Effector memory CD4-positive, alpha-beta T cell (primary cell): ENCODE data around the gene CUX1.
"Not testable (repeated sequence)": the region's sequence is repeated elsewhere in the genome, so short reads cannot be mapped to it uniquely, and the experiment has no call there.

Source experiments
- DNase-seq, 3 donors: peaks; one replicate each; pipeline ENCODE4 v3.0.0-alpha.2; 2020
- H3K27ac ChIP-seq: 2 replicates; pipeline ENCODE4 v1.7.0; 2013; ENCODE audit warnings: mild to moderate bottlenecking, low read length, moderate library complexity; ENCODE audit not compliant: insufficient read depth, poor library complexity, severe bottlenecking
- H3K27me3 ChIP-seq: replicated peaks from 2 replicates; pipeline ENCODE4 v1.7.0; 2013; ENCODE audit warnings: mild to moderate bottlenecking, low read length; ENCODE audit not compliant: insufficient read depth, control insufficient read depth, poor library complexity, severe bottlenecking
- H3K36me3 ChIP-seq: 2 replicates; pipeline ENCODE4 v1.7.0; 2013; ENCODE audit warnings: mild to moderate bottlenecking, low read length, moderate library complexity; ENCODE audit not compliant: control insufficient read depth, insufficient read depth
- H3K4me1 ChIP-seq: 2 replicates; pipeline ENCODE4 v1.7.0; 2013; ENCODE audit warnings: low read length, mild to moderate bottlenecking; ENCODE audit not compliant: control insufficient read depth, insufficient read depth, poor library complexity, severe bottlenecking
- H3K4me3 ChIP-seq: 2 replicates; pipeline ENCODE4 v1.7.0; 2013; ENCODE audit warnings: low read length, low read depth, mild to moderate bottlenecking; ENCODE audit not compliant: insufficient read depth, poor library complexity, severe bottlenecking
- H3K9me3 ChIP-seq: 2 replicates; pipeline ENCODE4 v1.7.0; 2013; ENCODE audit warnings: mild to moderate bottlenecking, low read length, moderate library complexity; ENCODE audit not compliant: control insufficient read depth

Gene CUX1

DNA sequence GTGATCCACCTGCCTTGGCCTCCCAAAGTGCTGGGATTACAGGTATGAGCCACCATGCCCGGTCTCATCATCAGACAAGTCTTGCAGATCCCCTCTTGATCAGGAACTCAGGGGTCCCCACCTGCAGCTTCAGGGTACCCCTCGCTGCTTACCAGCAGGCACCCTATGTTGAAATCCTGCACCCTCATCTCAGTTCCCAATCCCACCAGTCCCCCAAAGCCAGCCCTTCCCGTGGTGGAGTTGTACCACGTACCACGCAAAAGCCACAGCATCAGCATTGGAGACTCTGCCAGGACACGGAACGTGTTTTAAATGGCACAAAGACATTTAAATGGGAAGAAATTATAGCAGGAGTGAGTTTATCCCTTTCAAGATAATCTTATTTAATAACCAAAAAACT is 202.0 kb downstream of the CUX1 start:
- Histone ChIP-seq H3K36me3 (peaks cover 3% of the 10 kb centered on the region), H3K4me1 (no peaks in the 10 kb centered on the region), H3K9me3 (no peaks in the 10 kb centered on the region), H3K27ac (no peak overlapping the region), H3K4me3 (no peak overlapping the region), H3K27me3 (no peaks in the 10 kb centered on the region)
- DNase-seq, result no peak

DNA sequence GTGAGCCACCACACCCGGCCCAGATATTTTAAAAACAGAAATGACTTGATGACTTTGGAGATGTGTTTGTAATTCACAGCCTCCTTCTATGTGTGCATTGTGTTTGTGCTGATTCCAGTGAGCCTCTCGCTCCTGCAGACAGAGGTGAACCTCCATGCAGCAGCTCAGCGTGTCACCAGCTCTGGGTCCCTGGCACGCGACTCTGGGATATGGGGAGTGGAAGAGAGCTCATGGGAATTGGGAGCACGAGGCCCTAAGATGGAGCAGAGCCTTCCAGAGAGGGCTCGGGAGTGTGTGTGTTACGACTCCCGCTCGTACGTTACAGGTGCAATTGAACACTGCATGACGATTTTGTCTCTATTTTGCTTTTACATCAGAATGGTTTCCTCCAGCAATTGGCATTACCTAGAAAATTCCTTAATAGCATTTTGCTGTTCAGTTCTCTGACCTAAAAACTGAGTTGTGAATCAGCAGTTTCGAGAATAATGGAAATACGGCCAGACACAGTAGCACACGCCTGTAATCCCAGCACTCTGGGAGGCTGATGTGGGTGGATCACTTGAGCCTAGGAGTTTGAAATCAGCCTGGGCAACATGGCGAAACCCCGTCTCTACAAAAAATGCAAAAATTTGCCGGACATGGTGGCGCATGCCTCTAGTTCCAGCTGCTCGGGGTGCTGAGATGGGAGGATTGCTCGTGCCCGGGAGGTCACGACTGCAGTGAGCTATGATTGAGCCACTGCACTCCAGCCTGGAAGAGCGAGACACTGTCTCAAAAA is 204.6 kb downstream of the CUX1 start:
- H3K9me3 ChIP-seq, result no peaks in the 10 kb centered on the region
- no peak for DNase-seq
- H3K27ac ChIP-seq, result no peak overlapping the region
- no peaks in the 10 kb centered on the region for H3K36me3 ChIP-seq
- no peak overlapping the region for H3K4me3 ChIP-seq
- H3K27me3 ChIP-seq, result no peaks in the 10 kb centered on the region
- no peaks in the 10 kb centered on the region for H3K4me1 ChIP-seq

DNA sequence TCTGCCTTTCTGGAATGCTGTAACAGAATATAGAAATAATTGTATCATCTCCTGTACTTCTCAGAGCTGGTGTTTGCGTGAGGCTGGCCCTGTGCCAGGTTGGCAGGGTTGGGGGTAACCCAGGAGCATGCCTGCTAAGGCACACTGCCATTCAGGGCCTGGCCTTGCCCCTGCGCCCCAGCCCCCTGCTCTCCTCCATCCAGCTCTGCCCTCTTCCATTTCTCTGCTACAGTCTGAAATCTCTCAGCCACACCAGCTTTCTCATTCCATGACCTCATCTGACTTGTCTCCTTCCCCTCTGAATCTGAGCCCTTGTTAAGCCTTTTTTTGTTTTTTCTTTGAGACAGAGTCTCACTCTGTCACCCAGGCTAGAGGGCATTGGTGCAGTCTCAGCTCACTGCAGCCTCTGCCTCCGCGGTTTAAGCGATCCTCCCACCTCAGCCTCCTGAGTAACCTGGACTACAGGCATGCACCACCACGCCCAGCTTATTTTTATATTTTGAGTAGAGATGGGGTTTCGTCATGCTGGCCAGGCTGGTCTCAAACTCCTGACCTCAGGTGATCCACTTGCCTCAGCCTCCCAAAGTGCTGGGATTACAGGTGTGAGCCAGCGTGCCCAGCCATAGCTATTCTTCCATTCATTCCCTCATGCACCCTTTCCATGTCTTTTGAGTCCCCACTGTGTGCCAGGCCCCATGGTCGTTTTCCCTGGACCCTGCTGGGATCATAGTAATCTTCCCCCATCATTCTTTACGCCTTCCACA is 206.8 kb downstream of the CUX1 start:
- no peaks in the 10 kb centered on the region for H3K4me1 ChIP-seq

DNA sequence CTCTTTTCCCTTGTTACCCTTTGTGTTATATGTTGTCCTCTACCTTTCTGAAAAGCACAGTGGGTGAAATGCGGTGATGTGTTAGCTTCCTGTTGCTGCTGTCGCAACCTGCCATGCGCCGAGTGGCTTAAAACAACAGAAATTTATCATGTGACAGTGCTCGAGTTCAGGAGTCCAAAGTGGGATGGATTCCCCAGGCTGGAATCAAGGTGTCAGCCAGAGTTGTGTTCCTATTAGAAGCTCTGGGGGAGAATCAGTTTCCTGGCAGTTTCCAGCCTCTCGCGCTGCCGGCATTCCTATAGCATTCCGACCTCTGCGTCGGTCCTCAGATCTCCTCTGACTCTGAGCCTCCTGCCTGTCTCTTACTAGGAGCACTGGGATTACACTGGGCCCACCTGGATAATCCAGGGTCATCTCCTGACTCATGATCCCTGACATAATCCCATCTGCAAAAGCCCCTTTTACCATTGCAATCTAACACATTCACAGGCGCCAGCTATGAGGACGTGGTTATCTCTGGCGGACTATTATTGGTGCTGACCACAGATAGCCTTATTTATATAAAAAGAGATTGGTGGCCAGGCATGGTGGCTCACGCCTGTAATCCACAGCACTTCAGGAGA is 207.5 kb downstream of the CUX1 start:
- peaks cover 5% of the 10 kb centered on the region for H3K36me3 ChIP-seq
- no peak overlapping the region for H3K4me3 ChIP-seq
- no peak for DNase-seq
- no peaks in the 10 kb centered on the region for H3K9me3 ChIP-seq
- no peak overlapping the region for H3K27ac ChIP-seq
- H3K27me3 ChIP-seq, result no peaks in the 10 kb centered on the region
- H3K4me1 ChIP-seq, result no peaks in the 10 kb centered on the region

More for the DNA sequence above, 206.8 kb downstream of the CUX1 start:
- Histone ChIP-seq H3K4me3 (no peak overlapping the region), H3K9me3 (no peaks in the 10 kb centered on the region), H3K36me3 (peaks cover 5% of the 10 kb centered on the region), H3K27ac (no peak overlapping the region), H3K27me3 (no peaks in the 10 kb centered on the region)
- no peak for DNase-seq

DNA sequence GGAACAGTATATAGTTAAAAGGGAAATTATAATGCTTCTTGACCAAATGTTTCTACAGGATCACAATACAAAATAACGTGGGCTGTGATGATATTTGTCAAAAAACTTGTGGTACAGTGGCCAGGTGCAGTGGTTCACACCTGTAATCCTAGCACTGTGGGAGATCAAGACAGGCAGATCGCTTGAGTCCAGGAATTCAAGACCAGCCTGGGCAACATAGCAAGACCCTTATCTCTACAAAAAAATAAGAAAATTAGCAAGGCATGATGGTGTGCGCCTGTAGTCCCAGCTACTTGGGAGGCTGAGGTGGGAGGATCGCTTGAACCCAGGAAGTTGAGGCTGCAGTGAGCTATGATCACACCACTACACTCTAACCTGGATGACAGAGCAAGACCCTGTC is 208.4 kb downstream of the CUX1 start:
- H3K4me1 ChIP-seq, H3K36me3 ChIP-seq, H3K9me3 ChIP-seq, DNase-seq, H3K27me3 ChIP-seq, H3K27ac ChIP-seq, H3K4me3 ChIP-seq: not testable (repeated sequence)

DNA sequence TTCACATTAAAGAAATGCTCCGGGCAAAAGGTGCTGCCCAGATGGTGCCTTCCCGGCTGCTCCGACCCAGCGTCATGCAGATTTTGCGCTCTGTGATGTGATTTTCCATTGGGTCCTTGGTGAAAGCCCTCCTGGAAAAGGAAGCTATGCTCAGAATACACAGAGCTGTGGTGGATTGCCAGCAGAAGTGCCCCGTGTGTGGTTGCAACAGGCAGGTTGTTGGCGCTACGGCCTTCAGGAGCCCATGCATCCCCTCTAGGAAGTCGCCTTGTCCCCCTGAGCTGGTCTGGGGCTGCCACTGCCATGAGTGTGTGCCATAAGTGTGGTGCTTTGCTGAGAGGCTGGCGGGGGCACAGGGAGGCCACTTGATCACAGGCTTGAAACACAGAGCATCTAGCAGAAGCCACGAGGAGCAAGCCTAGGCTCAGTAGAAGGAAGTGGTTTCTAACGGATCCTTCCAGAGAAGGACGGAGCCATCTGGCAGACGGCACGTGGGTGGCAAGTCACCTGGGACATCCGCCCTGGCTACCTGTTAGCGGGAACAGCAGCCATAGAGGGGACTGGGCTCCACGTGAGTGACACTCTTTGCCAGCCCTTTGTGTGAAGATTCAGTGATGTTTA is 210.9 kb downstream of the CUX1 start:
- Histone ChIP-seq H3K27me3 (no peaks in the 10 kb centered on the region), H3K27ac (no peak overlapping the region), H3K4me1 (no peaks in the 10 kb centered on the region), H3K4me3 (no peak overlapping the region), H3K36me3 (peaks cover 5% of the 10 kb centered on the region), H3K9me3 (no peaks in the 10 kb centered on the region)
- DNase-seq, result no peak

DNA sequence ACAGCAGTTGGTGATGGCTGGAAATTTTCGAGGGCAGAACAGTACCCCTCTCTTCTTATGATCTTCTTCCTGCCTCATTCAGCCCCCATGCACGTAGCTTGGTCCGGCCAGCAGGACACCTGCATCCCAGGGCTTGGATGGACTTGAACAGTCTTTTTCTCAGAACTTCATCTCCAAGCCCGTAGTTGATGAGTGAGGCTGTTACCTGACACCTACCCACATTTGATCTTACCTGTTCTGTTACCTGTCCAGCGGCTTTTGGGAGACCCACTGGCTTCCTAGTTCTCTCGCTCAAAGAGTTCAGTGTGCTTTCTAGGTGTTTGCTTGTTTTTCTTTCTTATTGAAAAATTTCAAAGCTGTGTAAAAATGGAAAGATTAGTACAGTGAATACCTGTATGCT is 212.2 kb downstream of the CUX1 start:
- Histone ChIP-seq H3K27me3 (no peaks in the 10 kb centered on the region), H3K4me1 (no peaks in the 10 kb centered on the region), H3K27ac (no peak overlapping the region), H3K9me3 (no peaks in the 10 kb centered on the region), H3K36me3 (peaks cover 5% of the 10 kb centered on the region), H3K4me3 (no peak overlapping the region)
- no peak for DNase-seq

DNA sequence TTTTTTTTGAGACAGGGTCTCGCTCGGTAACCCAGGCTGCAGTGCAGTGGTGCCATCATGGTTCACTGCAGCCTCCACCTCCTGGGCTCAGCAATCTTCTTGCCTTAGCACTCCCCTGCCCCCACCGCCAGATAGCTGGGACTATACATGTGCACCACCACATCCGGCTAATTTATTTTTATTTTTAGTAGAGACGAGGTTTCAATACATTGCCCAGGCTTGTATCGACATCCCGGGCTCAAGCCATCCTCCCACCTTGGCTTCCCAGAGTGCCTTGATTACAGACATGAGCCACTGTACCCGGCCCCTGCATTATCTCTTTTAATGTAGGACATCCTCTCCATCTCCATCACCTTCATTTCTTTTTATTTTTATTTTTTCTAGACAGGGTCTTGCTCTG is 213.3 kb downstream of the CUX1 start:
- H3K27ac ChIP-seq, result no peak overlapping the region
- H3K4me1 ChIP-seq, result no peaks in the 10 kb centered on the region
- no peaks in the 10 kb centered on the region for H3K9me3 ChIP-seq
- H3K4me3 ChIP-seq, result no peak overlapping the region
- H3K27me3 ChIP-seq, result no peaks in the 10 kb centered on the region
- H3K36me3 ChIP-seq, result peaks cover 5% of the 10 kb centered on the region
- DNase-seq, result no peak

DNA sequence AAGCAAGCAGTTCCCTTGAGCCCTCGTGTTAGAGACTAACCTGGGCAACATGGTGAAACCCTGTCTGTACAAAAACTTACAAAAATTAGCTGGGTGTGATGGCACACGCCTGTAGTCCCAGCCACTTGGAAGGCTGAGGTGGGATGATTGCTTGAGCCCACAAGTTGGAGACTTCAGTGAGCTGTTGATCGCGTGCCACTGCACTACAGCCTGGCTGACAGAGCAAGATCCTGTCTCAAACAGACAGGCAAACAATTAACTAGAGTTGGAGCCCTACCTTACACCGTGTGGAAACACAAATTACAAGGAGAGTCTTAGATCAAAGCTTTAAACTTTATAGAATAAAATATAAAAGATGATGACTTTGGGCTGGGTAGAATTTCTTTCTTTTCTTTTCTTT is 219.5 kb downstream of the CUX1 start:
- no peaks in the 10 kb centered on the region for H3K36me3 ChIP-seq
- no peak overlapping the region for H3K27ac ChIP-seq
- H3K4me3 ChIP-seq, result no peak overlapping the region
- DNase-seq, result no peak
- no peaks in the 10 kb centered on the region for H3K27me3 ChIP-seq
- H3K4me1 ChIP-seq, result no peaks in the 10 kb centered on the region
- H3K9me3 ChIP-seq, result no peaks in the 10 kb centered on the region

DNA sequence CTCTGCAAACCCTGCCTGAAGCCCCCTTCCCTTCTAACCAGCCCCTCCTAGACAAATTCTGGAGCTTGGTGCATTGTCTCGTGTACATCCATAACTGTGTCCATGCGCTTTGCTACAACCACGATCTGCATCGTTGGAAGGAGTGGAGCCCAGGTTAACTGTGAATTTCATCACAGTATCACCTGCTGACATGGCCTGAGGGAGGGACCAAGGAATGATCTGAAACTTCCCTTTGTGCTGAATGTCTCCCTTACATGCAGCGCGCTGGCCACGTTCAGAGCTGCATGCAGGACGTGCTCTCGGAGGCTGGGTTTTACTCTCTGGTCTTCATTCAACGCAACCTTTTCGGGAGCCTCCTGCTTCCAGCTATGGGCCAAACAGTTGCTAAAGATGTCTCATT is 222.3 kb downstream of the CUX1 start:
- H3K4me1 ChIP-seq, result no peaks in the 10 kb centered on the region
- H3K27ac ChIP-seq, result no peak overlapping the region
- no peaks in the 10 kb centered on the region for H3K27me3 ChIP-seq
- H3K9me3 ChIP-seq, result no peaks in the 10 kb centered on the region
- H3K36me3 ChIP-seq, result no peaks in the 10 kb centered on the region
- H3K4me3 ChIP-seq, result no peak overlapping the region
- DNase-seq, result no peak
